KOPT-K1 (cell line): ENCODE results near the gene HECTD4.
"Not testable (repeated sequence)": the region's sequence is repeated elsewhere in the genome, so short reads cannot be mapped to it uniquely, and the experiment has no call there.

Experiments
- H3K27ac ChIP-seq: fragments of 200-600 bp; sonication (generic); 2 replicates; pipeline ENCODE4 v1.5.1; 2016; ENCODE audit warnings: antibody characterized with exemption, mild to moderate bottlenecking, low read depth, low read length; ENCODE audit not compliant: poor library complexity, severe bottlenecking
- H3K36me3 ChIP-seq: fragments of 200-600 bp; sonication (generic); 2 replicates; pipeline ENCODE4 v1.5.1; 2017; ENCODE audit warnings: antibody characterized with exemption, mild to moderate bottlenecking, low read length, moderate library complexity; ENCODE audit not compliant: insufficient read depth
- H3K9me3 ChIP-seq: fragments of 200-600 bp; sonication (generic); 2 replicates; pipeline ENCODE4 v1.5.1; 2017; ENCODE audit warnings: antibody characterized with exemption, low read length, mild to moderate bottlenecking; ENCODE audit not compliant: insufficient read depth, poor library complexity, severe bottlenecking

The HECTD4 gene

GRCh38 chr12:112110787-112111662, 271.2 kb downstream of the HECTD4 start:
- not testable (repeated sequence) for H3K36me3 ChIP-seq, H3K9me3 ChIP-seq, H3K27ac ChIP-seq
